HL-60 (cell line): Measurements from ENCODE around the gene NINJ2.
A peak's percentile ranks its signal among the peaks of the same experiment; 100 is the strongest.

Experiments
- CTCF ChIP-seq: IDR thresholded peaks from one replicate; pipeline ENCODE4 v1.5.1; 2011; ENCODE audit warnings: low read length, control low read depth, inconsistent platforms; ENCODE audit not compliant: insufficient read depth
- GABPA ChIP-seq: IDR thresholded peaks from 2 replicates; pipeline ENCODE4 v1.6.1; 2012; ENCODE audit warnings: low read depth
- POLR2AphosphoS5 ChIP-seq: IDR thresholded peaks from 2 replicates; pipeline ENCODE4 v1.6.1; 2012; ENCODE audit warnings: low read depth
- SPI1 ChIP-seq: IDR thresholded peaks from 2 replicates; pipeline ENCODE4 v1.6.1; 2012; ENCODE audit warnings: low read depth, mild to moderate bottlenecking, borderline replicate concordance
- TF ChIP-seq, protein P1 (sequence below): IDR thresholded peaks from 2 replicates; pipeline ENCODE4 v1.6.1; 2012; ENCODE audit warnings: low read depth; ENCODE audit not compliant: insufficient replicate concordance

GRCh38 chr12:642633-643474, 20.4 kb downstream of the NINJ2 start:
- TF ChIP-seq CTCF (no peak), POLR2AphosphoS5 (peak; percentile 50), GABPA (no peak; the same call in 1 of the 2 replicates), SPI1 (no peak)
- TF ChIP-seq, protein P1, sequence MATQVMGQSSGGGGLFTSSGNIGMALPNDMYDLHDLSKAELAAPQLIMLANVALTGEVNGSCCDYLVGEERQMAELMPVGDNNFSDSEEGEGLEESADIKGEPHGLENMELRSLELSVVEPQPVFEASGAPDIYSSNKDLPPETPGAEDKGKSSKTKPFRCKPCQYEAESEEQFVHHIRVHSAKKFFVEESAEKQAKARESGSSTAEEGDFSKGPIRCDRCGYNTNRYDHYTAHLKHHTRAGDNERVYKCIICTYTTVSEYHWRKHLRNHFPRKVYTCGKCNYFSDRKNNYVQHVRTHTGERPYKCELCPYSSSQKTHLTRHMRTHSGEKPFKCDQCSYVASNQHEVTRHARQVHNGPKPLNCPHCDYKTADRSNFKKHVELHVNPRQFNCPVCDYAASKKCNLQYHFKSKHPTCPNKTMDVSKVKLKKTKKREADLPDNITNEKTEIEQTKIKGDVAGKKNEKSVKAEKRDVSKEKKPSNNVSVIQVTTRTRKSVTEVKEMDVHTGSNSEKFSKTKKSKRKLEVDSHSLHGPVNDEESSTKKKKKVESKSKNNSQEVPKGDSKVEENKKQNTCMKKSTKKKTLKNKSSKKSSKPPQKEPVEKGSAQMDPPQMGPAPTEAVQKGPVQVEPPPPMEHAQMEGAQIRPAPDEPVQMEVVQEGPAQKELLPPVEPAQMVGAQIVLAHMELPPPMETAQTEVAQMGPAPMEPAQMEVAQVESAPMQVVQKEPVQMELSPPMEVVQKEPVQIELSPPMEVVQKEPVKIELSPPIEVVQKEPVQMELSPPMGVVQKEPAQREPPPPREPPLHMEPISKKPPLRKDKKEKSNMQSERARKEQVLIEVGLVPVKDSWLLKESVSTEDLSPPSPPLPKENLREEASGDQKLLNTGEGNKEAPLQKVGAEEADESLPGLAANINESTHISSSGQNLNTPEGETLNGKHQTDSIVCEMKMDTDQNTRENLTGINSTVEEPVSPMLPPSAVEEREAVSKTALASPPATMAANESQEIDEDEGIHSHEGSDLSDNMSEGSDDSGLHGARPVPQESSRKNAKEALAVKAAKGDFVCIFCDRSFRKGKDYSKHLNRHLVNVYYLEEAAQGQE: no peak
